ENCODE data around the gene PLA2G4D.

DNA sequence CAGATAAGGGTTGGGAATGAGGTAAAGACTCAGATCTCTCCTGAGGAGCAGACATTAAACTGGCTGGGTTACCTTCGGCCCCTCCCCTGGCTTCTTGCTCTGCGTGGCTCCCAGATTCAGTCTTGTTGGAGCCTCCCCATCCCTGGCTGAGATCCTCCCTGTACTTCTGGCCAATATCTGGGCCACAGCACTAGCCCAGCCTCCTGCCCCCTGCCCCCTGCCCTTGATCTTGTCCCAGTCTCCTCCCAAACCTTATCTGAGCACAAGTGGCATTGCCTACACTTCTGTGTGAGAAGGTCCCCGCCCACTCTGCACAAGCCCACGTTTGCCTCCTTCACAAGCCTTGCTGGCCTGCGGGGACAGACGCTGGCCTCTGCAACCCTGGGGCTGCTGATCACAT is 45.2 kb upstream of the PLA2G4D start:
- TF ChIP-seq EZH2phosphoT487 (IDR thresholded peaks at IDR 0.05; ENCODE audit: low read length), result no peak
- TF ChIP-seq, protein P1, sequence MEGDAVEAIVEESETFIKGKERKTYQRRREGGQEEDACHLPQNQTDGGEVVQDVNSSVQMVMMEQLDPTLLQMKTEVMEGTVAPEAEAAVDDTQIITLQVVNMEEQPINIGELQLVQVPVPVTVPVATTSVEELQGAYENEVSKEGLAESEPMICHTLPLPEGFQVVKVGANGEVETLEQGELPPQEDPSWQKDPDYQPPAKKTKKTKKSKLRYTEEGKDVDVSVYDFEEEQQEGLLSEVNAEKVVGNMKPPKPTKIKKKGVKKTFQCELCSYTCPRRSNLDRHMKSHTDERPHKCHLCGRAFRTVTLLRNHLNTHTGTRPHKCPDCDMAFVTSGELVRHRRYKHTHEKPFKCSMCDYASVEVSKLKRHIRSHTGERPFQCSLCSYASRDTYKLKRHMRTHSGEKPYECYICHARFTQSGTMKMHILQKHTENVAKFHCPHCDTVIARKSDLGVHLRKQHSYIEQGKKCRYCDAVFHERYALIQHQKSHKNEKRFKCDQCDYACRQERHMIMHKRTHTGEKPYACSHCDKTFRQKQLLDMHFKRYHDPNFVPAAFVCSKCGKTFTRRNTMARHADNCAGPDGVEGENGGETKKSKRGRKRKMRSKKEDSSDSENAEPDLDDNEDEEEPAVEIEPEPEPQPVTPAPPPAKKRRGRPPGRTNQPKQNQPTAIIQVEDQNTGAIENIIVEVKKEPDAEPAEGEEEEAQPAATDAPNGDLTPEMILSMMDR (IDR thresholded peaks at IDR 0.05; ENCODE audit: low read length), result no peak
- no peak for TF ChIP-seq EZH2 (optimal IDR thresholded peaks at IDR 0.05; ENCODE audit: low read depth, low read length)
